BJ (cell line): ENCODE data around the gene ADAMTS3. TPM values are rescaled to one million over a fixed set of nuclear protein-coding genes. Genes with fewer than 3 reads are reported as not detected.

Source experiments
- CTCF ChIA-PET: fragments of 350-600 bp; formaldehyde crosslinking; extraction: SDS; loops from one replicate; lab custom pipeline; 2021; ENCODE audit warnings: antibody characterized with exemption, inconsistent platforms; lab: Yijun Ruan, JAX
- POLR2A ChIA-PET: fragments of 300-600 bp; sonication (Branson Sonifier 250); formaldehyde crosslinking; extraction: SDS; loops from one replicate; lab custom pipeline; 2021; ENCODE audit warnings: antibody characterized with exemption; lab: Charles Lee
- DNase-seq: peaks from one replicate; pipeline ENCODE4 v3.0.0-alpha.2; 2011; ENCODE audit warnings: low read depth
- H3K27me3 ChIP-seq: 2 replicates; pipeline ENCODE4 v1.6.0; 2011; ENCODE audit warnings: low read length; ENCODE audit not compliant: control insufficient read depth, insufficient read depth
- H3K36me3 ChIP-seq: 2 replicates; pipeline ENCODE4 v1.5.1; 2011; ENCODE audit warnings: low read length; ENCODE audit not compliant: control insufficient read depth, insufficient read depth
- H3K4me3 ChIP-seq: 2 replicates; pipeline ENCODE4 v1.5.1; 2011; ENCODE audit warnings: low read depth, mild to moderate bottlenecking, control low read depth, low read length
- CTCF ChIP-seq: IDR thresholded peaks from 2 replicates; pipeline ENCODE4 v1.5.1; 2011; ENCODE audit warnings: low read depth, mild to moderate bottlenecking, control low read depth, inconsistent platforms, low read length, moderate library complexity; ENCODE audit not compliant: insufficient read depth
- polyA plus RNA-seq: library from polyadenylated mRNA; depleted of rRNA; stranded (reverse); fragments of >200 nt; gene quantifications from 2 replicates; pipeline ENCODE4 v1.2.3, GENCODE V29; 2011

Gene ADAMTS3
- polyA plus RNA-seq, 1 experiment, result 0.70 TPM

DNA sequence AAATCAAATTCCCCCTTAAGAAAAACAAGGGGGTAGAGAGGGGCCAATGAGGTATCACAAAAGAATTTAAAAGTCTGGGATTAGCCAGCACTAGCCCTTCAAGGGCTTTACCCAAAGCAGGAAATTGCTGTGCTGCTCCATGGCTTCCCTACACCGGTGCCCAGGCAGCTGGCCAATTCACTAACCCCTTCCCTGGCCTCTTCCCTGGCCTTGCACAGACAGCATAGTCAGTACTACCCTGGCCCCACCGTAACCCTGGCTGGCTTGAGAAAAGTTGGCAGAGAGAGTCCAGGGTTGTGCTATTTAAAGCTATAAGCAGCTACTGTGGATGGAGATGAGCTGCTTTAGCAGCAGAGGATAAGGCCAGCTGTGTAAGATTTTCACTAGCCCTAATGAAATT is 43.1 kb downstream of the ADAMTS3 start:
- peak; percentile 5 for DNase-seq
- no peak overlapping the region for H3K4me3 ChIP-seq
- no peak for TF ChIP-seq CTCF
- no peaks in the 10 kb centered on the region for H3K36me3 ChIP-seq
- H3K27me3 ChIP-seq, result no peaks in the 10 kb centered on the region
- CTCF ChIA-PET, result interaction anchor here (1.0 to 1.7 kb wide), 2 partner anchors 13 to 20 kb away, joined by 3 to 5 read pairs; no protein-coding TSS in a partner anchor
- POLR2A ChIA-PET, result interaction anchor here (0.6 kb wide), 1 partner anchor 43 kb away, joined by 7 read pairs; the partner anchor contains the start of gene ADAMTS3

- H3K36me3 ChIP-seq, result no peaks in the 10 kb centered on the region
- POLR2A ChIA-PET, result no interaction called here
- H3K27me3 ChIP-seq, result no peaks in the 10 kb centered on the region
- TF ChIP-seq CTCF, result no peak
- CTCF ChIA-PET, result interaction anchor here (0.8 kb wide), 1 partner anchor 18 kb away, joined by 3 read pairs; no protein-coding TSS in a partner anchor
- no peak for DNase-seq
- no peak overlapping the region for H3K4me3 ChIP-seq
These were observed 46.6 kb downstream of the ADAMTS3 start for GRCh38 chr4:72522440-72522839.

GRCh38 chr4:72513227-72513626 is 55.8 kb downstream of the ADAMTS3 start:
- H3K27me3 ChIP-seq, result no peaks in the 10 kb centered on the region
- H3K36me3 ChIP-seq, result no peaks in the 10 kb centered on the region
- TF ChIP-seq CTCF, result no peak
- CTCF ChIA-PET, result no interaction called here
- no peak overlapping the region for H3K4me3 ChIP-seq
- POLR2A ChIA-PET, result no interaction called here
- no peak for DNase-seq

GRCh38 chr4:72507860-72508419 is 61.1 kb downstream of the ADAMTS3 start:
- no peak for DNase-seq
- ChIA-PET CTCF (interaction anchor here (6.3 kb wide), 1 partner anchor 513 kb away, joined by 66 read pairs; no protein-coding TSS in a partner anchor), POLR2A (no interaction called here)

DNA sequence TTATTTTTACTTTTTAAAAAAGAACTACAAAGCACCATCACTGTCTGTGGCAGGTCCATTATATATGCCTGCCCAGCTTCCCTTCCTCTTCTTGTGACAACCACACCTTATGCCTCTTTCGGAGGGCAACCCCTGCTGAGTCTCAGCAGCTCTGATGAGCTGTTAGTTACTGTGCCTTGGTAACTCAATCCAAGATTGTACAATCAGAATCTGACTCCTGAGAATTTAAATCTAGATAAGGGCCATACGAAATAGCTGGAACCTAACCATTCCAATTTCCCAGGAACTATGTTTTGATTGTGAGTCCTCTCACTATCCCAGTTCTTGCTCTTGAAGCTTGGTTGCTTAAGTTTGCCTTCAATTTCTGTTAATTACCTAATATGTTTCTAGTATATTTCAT is 61.9 kb downstream of the ADAMTS3 start:
- CTCF ChIA-PET, result interaction anchor here (6.3 kb wide), 1 partner anchor 514 kb away, joined by 66 read pairs; no protein-coding TSS in a partner anchor
- DNase-seq, result no peak
- Histone ChIP-seq H3K4me3 (no peak overlapping the region), H3K27me3 (no peaks in the 10 kb centered on the region), H3K36me3 (no peaks in the 10 kb centered on the region)
- POLR2A ChIA-PET, result no interaction called here
- TF ChIP-seq CTCF, result no peak

More at GRCh38 chr4:72507860-72508419, 61.1 kb downstream of the ADAMTS3 start:
- TF ChIP-seq CTCF, result no peak
- H3K4me3 ChIP-seq, result no peak overlapping the region
- no peaks in the 10 kb centered on the region for H3K27me3 ChIP-seq
- no peaks in the 10 kb centered on the region for H3K36me3 ChIP-seq
